Astrocyte of the spinal cord (primary cell): ENCODE data around the gene KIAA0408.

Source experiments
- DNase-seq: peaks from one replicate; pipeline ENCODE4 v3.0.0; 2011; ENCODE audit warnings: low read depth, low spot score
- H3K4me3 ChIP-seq: 2 replicates; pipeline ENCODE4 v1.5.1; 2011; ENCODE audit warnings: low read depth, mild to moderate bottlenecking, low read length, moderate library complexity
- in situ Hi-C: cut with HindIII; loops from 2 replicates; pipeline ENCODE4 v1.10.0; 2017; ENCODE audit warnings: low sequenced_read_pairs
- TF ChIP-seq, protein P1 (sequence below): IDR thresholded peaks from 2 replicates; pipeline ENCODE4 v1.5.1; 2012; ENCODE audit warnings: low read depth, mild to moderate bottlenecking, low read length, inconsistent platforms

KIAA0408 gene

DNA sequence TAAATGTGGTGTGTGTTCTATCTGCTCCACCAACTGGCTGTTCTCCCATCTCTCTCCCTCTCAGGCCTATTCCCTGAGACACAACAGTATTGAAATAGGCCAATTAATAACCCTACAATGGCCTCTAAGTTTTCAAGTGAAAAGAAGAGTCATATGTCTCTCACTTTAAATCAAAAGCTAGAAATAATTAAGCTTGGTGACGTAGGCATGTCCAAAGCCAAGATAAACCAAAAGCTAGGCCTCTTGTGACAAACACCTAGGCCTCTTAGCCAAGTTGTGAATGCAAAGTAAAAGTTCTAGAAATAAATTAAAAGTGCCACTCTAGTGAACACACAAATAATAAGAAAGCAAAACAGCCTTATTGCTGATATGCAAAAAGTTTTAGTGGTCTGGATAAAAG, 30.1 kb upstream of the KIAA0408 start:
- DNase-seq: no peak

GRCh38 chr6:127486934-127487333, 27.7 kb upstream of the KIAA0408 start:
- DNase-seq: no peak
- TF ChIP-seq, protein P1, sequence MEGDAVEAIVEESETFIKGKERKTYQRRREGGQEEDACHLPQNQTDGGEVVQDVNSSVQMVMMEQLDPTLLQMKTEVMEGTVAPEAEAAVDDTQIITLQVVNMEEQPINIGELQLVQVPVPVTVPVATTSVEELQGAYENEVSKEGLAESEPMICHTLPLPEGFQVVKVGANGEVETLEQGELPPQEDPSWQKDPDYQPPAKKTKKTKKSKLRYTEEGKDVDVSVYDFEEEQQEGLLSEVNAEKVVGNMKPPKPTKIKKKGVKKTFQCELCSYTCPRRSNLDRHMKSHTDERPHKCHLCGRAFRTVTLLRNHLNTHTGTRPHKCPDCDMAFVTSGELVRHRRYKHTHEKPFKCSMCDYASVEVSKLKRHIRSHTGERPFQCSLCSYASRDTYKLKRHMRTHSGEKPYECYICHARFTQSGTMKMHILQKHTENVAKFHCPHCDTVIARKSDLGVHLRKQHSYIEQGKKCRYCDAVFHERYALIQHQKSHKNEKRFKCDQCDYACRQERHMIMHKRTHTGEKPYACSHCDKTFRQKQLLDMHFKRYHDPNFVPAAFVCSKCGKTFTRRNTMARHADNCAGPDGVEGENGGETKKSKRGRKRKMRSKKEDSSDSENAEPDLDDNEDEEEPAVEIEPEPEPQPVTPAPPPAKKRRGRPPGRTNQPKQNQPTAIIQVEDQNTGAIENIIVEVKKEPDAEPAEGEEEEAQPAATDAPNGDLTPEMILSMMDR: no peak
- in situ Hi-C loops: no loop called here
- H3K4me3 ChIP-seq: no peak overlapping the region

More for the DNA sequence above, 30.1 kb upstream of the KIAA0408 start:
- TF ChIP-seq, protein P1: no peak
- in situ Hi-C loops: no loop called here
- no peak overlapping the region for H3K4me3 ChIP-seq

GRCh38 chr6:127484212-127484863, 25.1 kb upstream of the KIAA0408 start:
- TF ChIP-seq, protein P1: no peak
- no peak overlapping the region for H3K4me3 ChIP-seq
- in situ Hi-C loops: no loop called here
- DNase-seq: peak; percentile 78

GRCh38 chr6:127483399-127484055, 24.3 kb upstream of the KIAA0408 start:
- peak; percentile 8 for DNase-seq
- in situ Hi-C loops: no loop called here
- TF ChIP-seq, protein P1: no peak
- H3K4me3 ChIP-seq: no peak overlapping the region

DNA sequence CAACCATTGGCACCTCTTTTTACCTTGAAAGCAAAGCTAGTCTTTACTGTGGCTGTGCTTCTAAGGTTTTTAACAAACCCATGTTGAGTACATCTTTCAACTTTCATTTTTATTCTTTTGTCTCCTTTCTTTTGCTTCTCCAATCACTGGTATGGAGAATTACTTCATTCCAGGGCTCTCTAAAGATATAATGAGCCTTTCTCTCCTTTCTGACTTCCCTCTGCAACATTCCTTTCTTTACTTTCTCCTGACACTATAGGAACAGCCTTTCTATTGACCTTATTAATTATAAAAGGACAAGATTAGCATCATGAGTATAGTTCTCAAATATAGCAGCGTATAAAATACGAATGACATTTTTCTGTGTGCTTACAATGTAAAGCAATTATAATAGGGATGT, 23.1 kb upstream of the KIAA0408 start:
- DNase-seq: no peak
- in situ Hi-C loops: no loop called here
- H3K4me3 ChIP-seq: no peak overlapping the region
- TF ChIP-seq, protein P1: no peak

- TF ChIP-seq, protein P1: no peak
- no peak overlapping the region for H3K4me3 ChIP-seq
- DNase-seq: peak; percentile 75
- in situ Hi-C loops: no loop called here
Observed at GRCh38 chr6:127481628-127482027, 22.4 kb upstream of the KIAA0408 start.
